ENCODE results near the gene IQCH. TPM values are rescaled to one million over a fixed set of nuclear protein-coding genes. Genes with fewer than 3 reads are reported as not detected.

IQCH gene
- total and polyA plus RNA-seq, 2 of the 4 experiments (the other 2 are of a cell fraction) = 0.60 to 2.5 TPM

DNA sequence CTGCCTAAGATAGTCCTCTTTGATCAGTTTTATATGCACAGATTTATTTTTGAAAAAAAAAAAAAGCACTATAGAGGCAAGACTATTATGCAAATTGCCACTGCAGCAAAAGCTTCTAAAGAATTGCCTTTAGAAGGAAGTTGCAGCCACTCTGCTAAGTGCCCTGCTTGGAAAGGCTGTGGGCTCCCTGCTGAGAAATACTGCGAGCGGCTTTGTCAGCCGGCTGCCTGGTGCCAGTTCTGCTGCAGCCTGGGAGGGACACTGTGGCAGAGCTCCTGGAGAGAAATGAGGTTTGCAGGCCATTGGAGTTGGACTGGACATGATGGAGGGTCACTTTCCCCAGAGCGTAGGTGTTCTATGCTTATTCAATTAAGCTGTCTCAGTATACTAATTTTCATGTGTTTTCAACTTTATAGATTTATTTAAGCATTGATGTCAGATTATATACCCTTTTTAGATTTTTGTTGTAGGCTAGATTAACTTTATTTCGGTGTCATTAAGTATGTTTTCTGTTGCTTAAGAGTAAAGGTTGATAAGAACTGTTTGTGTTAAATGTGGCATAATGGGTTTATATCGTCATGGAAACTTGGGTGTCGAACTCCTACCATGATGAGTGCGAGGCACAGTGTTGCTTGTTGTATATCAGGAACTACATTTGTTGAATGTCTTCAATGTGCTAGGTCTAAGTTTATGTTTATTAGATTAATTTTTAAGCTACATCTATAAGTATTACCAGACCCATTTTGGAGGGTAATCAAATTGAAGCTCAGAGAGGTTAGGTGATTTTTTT lies 294.5 kb downstream of the IQCH start (continued):
- TF ChIP-seq FOS (IDR thresholded peaks at IDR 0.05; ENCODE audit: low read depth, low read length) = no peak

DNA sequence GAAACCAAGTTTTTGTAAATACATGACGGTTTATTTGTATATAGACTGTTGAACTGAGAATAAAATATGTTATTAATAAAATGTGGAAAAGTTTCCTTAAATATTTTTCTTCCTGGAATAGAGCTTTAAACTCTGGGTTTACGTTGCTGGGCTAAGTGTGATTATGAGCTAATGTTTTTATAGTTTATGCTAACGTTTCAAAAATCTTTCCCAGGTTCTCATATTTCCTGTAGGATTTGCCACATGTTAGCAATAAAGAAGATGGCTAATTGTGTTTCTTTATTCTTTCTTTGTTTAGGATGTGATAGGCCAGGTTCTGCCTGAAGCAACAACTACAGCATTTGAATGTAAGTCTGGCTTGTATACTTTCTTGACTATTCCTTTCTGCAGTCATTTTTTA lies 295.1 kb downstream of the IQCH start:
- no TSS peak for BruUV-seq (replicated peaks)
- Histone ChIP-seq H3K27me3 (ENCODE audit: control insufficient read depth, insufficient read depth, low read length) (no peaks in the 10 kb centered on the region), H3K23ac (ENCODE audit: low read depth, low read length) (no peak overlapping the region)

More for the DNA sequence above, 295.1 kb downstream of the IQCH start:
- ATAC-seq (ENCODE audit: low read depth) (no peak), DNase-seq (peak; percentile 9)
- Histone ChIP-seq H4K8ac (ENCODE audit: low read depth in 2 of 2, low read length in 2 of 2) (no peak overlapping the region), H4K5ac (ENCODE audit: low read depth, low read length) (no peak overlapping the region), H3K4ac (ENCODE audit: low read depth, low read length) (no peak overlapping the region), H4K20me1 (ENCODE audit: insufficient read depth, low read length) (peaks cover 7% of the 10 kb centered on the region; the same call in 1 of the 2 replicates), H2BK15ac (ENCODE audit: low read depth, low read length) (no peak overlapping the region), H2BK120ac (ENCODE audit: low read depth, low read length) (no peak overlapping the region), H2AK9ac (replicated peaks; ENCODE audit: low read depth, low read length, poor library complexity) (no peak overlapping the region), H3K9me1 (ENCODE audit: insufficient read depth, low read length) (peaks cover 3% of the 10 kb centered on the region; the same call in 1 of the 2 replicates), H2BK5ac (ENCODE audit: low read depth, low read length, poor library complexity, severe bottlenecking) (no peak overlapping the region), H4K91ac (ENCODE audit: insufficient read depth, low read depth, low read length) (no peak overlapping the region), H3K27ac (ENCODE audit: insufficient read depth, low read length) (no peak overlapping the region), H3K4me2 (ENCODE audit: low read depth, low read length) (no peak overlapping the region), H3K79me1 (ENCODE audit: low read depth in 1 of 2, low read length in 2 of 2) (peaks cover 3 to 11% of the 10 kb centered on the region in 2 experiments; a peak in 3 of 4 replicates), H2AFZ (replicated peaks; ENCODE audit: low read length, poor library complexity) (no peak overlapping the region), H3K4me1 (ENCODE audit: control insufficient read depth, insufficient read depth, low read length) (peaks cover 5% of the 10 kb centered on the region), H3K14ac (replicated peaks; ENCODE audit: low read depth, low read length) (no peak overlapping the region), H3K4me3 (ENCODE audit: insufficient read depth, low read depth, low read length) (no peak overlapping the region), H3K9me3 (ENCODE audit: control insufficient read depth, insufficient read depth, low read length) (no peaks in the 10 kb centered on the region), H2BK20ac (ENCODE audit: low read depth, low read length) (no peak overlapping the region), H3K56ac (ENCODE audit: extremely low read depth, insufficient read depth, low read length) (no peak overlapping the region), H3K36me3 (ENCODE audit: control insufficient read depth, insufficient read depth, low read length) (peaks cover 16% of the 10 kb centered on the region), H3K18ac (ENCODE audit: low read depth, low read length) (no peak overlapping the region), H3K9ac (ENCODE audit: low read depth, low read length) (no peak overlapping the region), H2AK5ac (ENCODE audit: low read depth, low read length) (no peak overlapping the region)
- CTCF ChIA-PET = no interaction called here
- in situ Hi-C loops (cut with MboI; ENCODE audit: low sequenced_read_pairs) (no loop called here), intact Hi-C loops (cut with micrococcal nuclease) (no loop called here), dilution Hi-C loops (cut with HindIII; ENCODE audit: low sequenced_read_pairs, unreplicated experiment) (no loop called here)
- TF ChIP-seq MAZ (IDR thresholded peaks at IDR 0.05; ENCODE audit: borderline replicate concordance, low read depth, low read length) (no peak), MAFK (IDR thresholded peaks at IDR 0.05; ENCODE audit: low read depth, low read length) (peak; percentile 7; the same call in 1 of the 2 replicates), CHD1 (IDR thresholded peaks at IDR 0.05; ENCODE audit: low read depth, low read length) (no peak)
- no CpG with 5 or more reads among the region's 3 CpGs for WGBS, 2 experiments (ENCODE audit: extremely low coverage in 2 of 2, insufficient read length in 1 of 2)
- POLR2A ChIA-PET (ENCODE audit: unreplicated experiment) = no interaction called here
